Smooth muscle cell (in vitro differentiated cells): Measurements from ENCODE around the gene RAB11FIP5. TPM values are rescaled to one million over a fixed set of nuclear protein-coding genes. Genes with fewer than 3 reads are reported as not detected.
A peak's percentile ranks its signal among the peaks of the same experiment; 100 is the strongest.
"Not testable (repeated sequence)": the region's sequence is repeated elsewhere in the genome, so short reads cannot be mapped to it uniquely, and the experiment has no call there.

Experiments used
- DNase-seq: peaks from one replicate; lab custom pipeline; 2025; ENCODE audit not compliant: unreplicated experiment; lab: John Stamatoyannopoulos, UW
- H2AFZ ChIP-seq: fragments of 200-600 bp; sonication (generic); 2 replicates; pipeline ENCODE4 v1.6.0; 2016; ENCODE audit warnings: antibody characterized with exemption, low read depth, mild to moderate bottlenecking
- H3F3A ChIP-seq: fragments of 200-600 bp; sonication (generic); 2 replicates; pipeline ENCODE4 v1.6.0; 2017; ENCODE audit warnings: antibody characterized with exemption, low read depth
- H3K27ac ChIP-seq: fragments of 200-600 bp; sonication (generic); 2 replicates; pipeline ENCODE4 v1.5.1; 2016; ENCODE audit warnings: low read depth, mild to moderate bottlenecking
- H3K27me3 ChIP-seq: fragments of 200-600 bp; sonication (generic); 2 replicates; pipeline ENCODE4 v1.6.1; 2016; ENCODE audit warnings: low read depth, mild to moderate bottlenecking
- H3K36me3 ChIP-seq: fragments of 200-600 bp; sonication (generic); 2 replicates; pipeline ENCODE4 v1.5.1; 2016; ENCODE audit warnings: low read depth
- H3K4me1 ChIP-seq: fragments of 200-600 bp; sonication (generic); 2 replicates; pipeline ENCODE4 v1.5.1; 2016; ENCODE audit warnings: low read depth
- H3K4me2 ChIP-seq: fragments of 200-600 bp; sonication (generic); 2 replicates; pipeline ENCODE4 v1.6.0; 2016; ENCODE audit warnings: mild to moderate bottlenecking
- H3K4me3 ChIP-seq: fragments of 200-600 bp; sonication (generic); 2 replicates; pipeline ENCODE4 v1.5.1; 2016; ENCODE audit warnings: mild to moderate bottlenecking
- H3K79me2 ChIP-seq: fragments of 200-600 bp; sonication (generic); 2 replicates; pipeline ENCODE4 v1.6.0; 2016; ENCODE audit warnings: low read depth, mild to moderate bottlenecking
- H3K9ac ChIP-seq: fragments of 200-600 bp; sonication (generic); 2 replicates; pipeline ENCODE4 v1.6.0; 2016; ENCODE audit warnings: low read depth
- H3K9me3 ChIP-seq: fragments of 200-600 bp; sonication (generic); replicated peaks from 2 replicates; pipeline ENCODE4 v1.5.1; 2016; ENCODE audit warnings: low read depth
- H4K20me1 ChIP-seq: fragments of 200-600 bp; sonication (generic); 2 replicates; pipeline ENCODE4 v1.6.0; 2016; ENCODE audit warnings: low read depth
- WGBS: methylation state at CpG from one replicate; pipeline ENCODE4 v1.1.7; 2016; ENCODE audit warnings: low lambda C conversion rate; 5-methylcytosine and 5-hydroxymethylcytosine counted together
- polyA plus RNA-seq: library from polyadenylated mRNA; unstranded; fragments of >200 nt; fragmentation: Nextera tagmentation; extraction: Ambion mirVana; gene quantifications from 2 replicates; pipeline ENCODE4 v1.2.1, GENCODE V29; 2016
- total RNA-seq: library from RNA; depleted of rRNA; stranded (reverse); fragments of >200 nt; gene quantifications from 2 replicates; pipeline ENCODE4 v1.2.3, GENCODE V29; 2014
- TF ChIP-seq, protein P1 (sequence below): fragments of 200-600 bp; sonication (generic); IDR thresholded peaks from 2 replicates; pipeline ENCODE4 v1.5.1; 2017; ENCODE audit warnings: borderline replicate concordance, mild to moderate bottlenecking, antibody characterized with exemption; ENCODE audit not compliant: insufficient read depth, poor library complexity, severe bottlenecking

The RAB11FIP5 gene
- total and polyA plus RNA-seq, 2 experiments from 2014 or later, result 23.3 to 31.3 TPM

DNA sequence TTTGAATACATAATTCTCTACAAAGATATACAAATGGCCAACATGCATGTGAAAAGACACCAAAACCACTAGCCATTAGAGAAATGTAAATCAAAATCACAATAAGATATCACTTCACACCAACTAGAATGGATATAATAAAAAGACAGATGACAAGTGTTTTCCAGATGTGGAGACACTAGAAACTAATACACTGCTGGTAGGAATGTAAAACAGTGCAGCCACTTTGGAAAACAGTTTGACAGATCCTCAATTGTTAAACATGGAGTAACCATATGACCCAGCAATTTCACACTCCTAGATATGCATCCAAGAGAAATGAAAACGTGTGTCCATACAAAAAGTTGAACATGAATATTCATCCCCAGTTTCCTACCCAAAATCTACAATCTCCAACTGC, 9.8 kb upstream of the RAB11FIP5 start:
- WGBS, result 42% methylated on average over 1 of the region's 1 CpG
- no peaks in the 10 kb centered on the region for H3F3A ChIP-seq
- H3K27me3 ChIP-seq, result no peaks in the 10 kb centered on the region
- TF ChIP-seq, protein P1, sequence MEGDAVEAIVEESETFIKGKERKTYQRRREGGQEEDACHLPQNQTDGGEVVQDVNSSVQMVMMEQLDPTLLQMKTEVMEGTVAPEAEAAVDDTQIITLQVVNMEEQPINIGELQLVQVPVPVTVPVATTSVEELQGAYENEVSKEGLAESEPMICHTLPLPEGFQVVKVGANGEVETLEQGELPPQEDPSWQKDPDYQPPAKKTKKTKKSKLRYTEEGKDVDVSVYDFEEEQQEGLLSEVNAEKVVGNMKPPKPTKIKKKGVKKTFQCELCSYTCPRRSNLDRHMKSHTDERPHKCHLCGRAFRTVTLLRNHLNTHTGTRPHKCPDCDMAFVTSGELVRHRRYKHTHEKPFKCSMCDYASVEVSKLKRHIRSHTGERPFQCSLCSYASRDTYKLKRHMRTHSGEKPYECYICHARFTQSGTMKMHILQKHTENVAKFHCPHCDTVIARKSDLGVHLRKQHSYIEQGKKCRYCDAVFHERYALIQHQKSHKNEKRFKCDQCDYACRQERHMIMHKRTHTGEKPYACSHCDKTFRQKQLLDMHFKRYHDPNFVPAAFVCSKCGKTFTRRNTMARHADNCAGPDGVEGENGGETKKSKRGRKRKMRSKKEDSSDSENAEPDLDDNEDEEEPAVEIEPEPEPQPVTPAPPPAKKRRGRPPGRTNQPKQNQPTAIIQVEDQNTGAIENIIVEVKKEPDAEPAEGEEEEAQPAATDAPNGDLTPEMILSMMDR, result no peak
- H3K4me2 ChIP-seq, result no peak overlapping the region
- no peaks in the 10 kb centered on the region for H3K4me1 ChIP-seq
- no peak for DNase-seq
- no peaks in the 10 kb centered on the region for H3K36me3 ChIP-seq
- no peak overlapping the region for H3K4me3 ChIP-seq
- H3K79me2 ChIP-seq, result no peaks in the 10 kb centered on the region
- H2AFZ ChIP-seq, result no peak overlapping the region
- no peak overlapping the region for H3K27ac ChIP-seq
- no peaks in the 10 kb centered on the region for H3K9me3 ChIP-seq
- no peak overlapping the region for H3K9ac ChIP-seq
- H4K20me1 ChIP-seq, result no peaks in the 10 kb centered on the region

DNA sequence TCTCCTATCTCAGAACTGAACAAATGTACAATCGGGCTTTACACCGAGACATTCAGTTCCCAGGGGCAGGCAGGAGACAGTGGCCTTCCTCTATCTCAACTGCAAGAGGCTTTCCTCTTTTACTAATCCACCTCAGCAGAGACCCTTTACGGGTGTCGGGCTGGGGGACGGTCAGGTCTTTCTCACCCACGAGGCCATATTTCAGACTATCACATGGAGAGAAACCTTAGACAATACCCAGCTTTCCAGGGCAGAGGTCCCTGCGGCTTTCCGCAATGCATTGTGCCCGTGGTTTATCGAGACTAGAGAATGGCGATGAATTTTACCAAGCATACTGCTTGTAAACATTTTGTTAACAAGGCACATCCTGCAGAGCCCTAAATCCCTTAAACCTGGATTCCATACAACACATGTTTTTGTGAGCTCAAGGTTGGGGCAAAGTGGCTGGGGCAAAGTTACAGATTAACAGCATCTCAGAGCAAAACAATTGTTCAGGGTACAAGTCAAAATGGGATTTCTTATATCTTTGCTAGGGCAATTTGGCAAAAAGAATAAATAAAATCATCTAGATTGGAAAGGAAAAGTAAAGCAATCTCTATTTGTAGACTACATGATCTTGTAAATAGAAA, 7.0 kb upstream of the RAB11FIP5 start:
- WGBS, result 84% methylated on average over 11 of the region's 11 CpGs
- not testable (repeated sequence) for DNase-seq, H3K9me3 ChIP-seq

DNA sequence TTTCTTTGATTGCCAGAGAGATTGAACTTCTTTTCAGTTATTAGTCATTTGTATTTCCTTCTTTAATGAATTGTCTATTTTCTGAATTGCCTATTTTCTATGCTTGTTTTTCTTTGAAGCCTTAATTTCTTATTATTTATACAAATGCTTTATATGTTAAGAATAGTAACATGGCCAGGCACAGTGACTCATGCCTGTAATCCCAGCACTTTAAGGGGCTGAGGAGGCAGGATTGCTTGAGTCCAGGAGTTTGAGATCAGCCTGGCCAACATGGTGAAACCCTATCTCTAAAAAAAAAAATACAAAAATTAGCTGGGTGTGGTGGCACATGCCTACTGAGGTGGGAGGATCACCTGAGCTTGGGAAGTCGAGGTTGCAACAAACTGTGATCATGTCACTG, 4.7 kb upstream of the RAB11FIP5 start:
- Histone ChIP-seq H3K4me2 (no peak overlapping the region), H3K27ac (peak overlapping the region; percentile 1), H3K4me3 (no peak overlapping the region), H2AFZ (no peak overlapping the region), H3K27me3 (no peaks in the 10 kb centered on the region), H3K9me3 (no peaks in the 10 kb centered on the region), H3K79me2 (no peaks in the 10 kb centered on the region), H3K4me1 (no peaks in the 10 kb centered on the region), H4K20me1 (no peaks in the 10 kb centered on the region), H3F3A (no peaks in the 10 kb centered on the region), H3K9ac (no peak overlapping the region), H3K36me3 (no peaks in the 10 kb centered on the region)
- TF ChIP-seq, protein P1, result no peak
- WGBS, result 68% methylated on average over 1 of the region's 1 CpG
- no peak for DNase-seq

More for the DNA sequence above, 7.0 kb upstream of the RAB11FIP5 start:
- H3K79me2 ChIP-seq, H3F3A ChIP-seq, H4K20me1 ChIP-seq, H3K4me1 ChIP-seq, H3K36me3 ChIP-seq, H3K9ac ChIP-seq, H2AFZ ChIP-seq, H3K27ac ChIP-seq, H3K4me3 ChIP-seq, H3K27me3 ChIP-seq, H3K4me2 ChIP-seq: not testable (repeated sequence)

DNA sequence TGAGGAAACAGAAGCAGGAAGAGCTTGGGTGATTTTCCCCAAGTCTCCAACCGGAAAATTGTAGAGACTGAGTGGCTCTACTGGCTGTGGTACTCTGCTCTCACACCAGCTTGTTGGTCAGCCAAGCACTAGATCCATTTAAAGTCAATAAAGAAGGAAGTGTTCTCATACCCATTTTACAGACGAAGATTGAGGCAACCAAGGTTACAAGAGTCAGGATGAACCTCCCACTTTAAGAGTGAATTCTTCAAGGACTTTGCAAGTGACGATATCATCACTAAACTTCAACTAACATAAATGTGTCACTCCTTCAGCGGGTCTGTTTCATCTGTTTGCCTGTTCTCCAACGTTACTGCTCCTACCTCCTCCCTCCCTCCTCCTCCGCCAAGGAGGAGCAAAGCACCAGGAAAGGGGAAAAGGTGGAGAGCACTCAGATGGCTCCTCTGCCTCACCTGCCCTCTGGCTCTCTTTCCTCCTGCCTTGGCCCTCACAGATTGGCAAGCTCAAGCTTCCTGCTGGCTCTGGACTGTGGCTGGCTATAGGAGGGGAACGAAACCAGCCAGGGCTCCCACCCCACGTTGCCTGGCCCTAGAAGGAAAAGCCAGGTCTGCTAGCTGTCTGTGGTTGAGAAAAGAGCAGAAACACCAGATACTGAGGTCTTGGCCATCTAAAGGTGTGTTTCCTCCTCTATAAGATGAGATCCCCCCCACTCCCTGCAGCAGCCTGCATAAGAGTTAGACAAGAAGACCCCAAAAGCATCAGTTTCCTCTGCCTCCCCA, 3.6 kb upstream of the RAB11FIP5 start:
- 75% methylated on average over 8 of the region's 8 CpGs for WGBS
- Histone ChIP-seq H3K79me2 (peaks cover 8% of the 10 kb centered on the region), H3K9me3 (no peaks in the 10 kb centered on the region), H2AFZ (no peak overlapping the region), H3K4me2 (no peak overlapping the region), H3K27me3 (no peaks in the 10 kb centered on the region), H4K20me1 (peaks cover 5% of the 10 kb centered on the region), H3K36me3 (no peaks in the 10 kb centered on the region), H3K4me3 (no peak overlapping the region), H3K9ac (no peak overlapping the region), H3K27ac (no peak overlapping the region), H3K4me1 (peaks cover 9% of the 10 kb centered on the region), H3F3A (no peaks in the 10 kb centered on the region)
- no peak for DNase-seq
- TF ChIP-seq, protein P1, result no peak
